Activated naive CD4-positive, alpha-beta T cell treated with Interleukin-2 at 50 U/mL for 16 hours (primary cell): ENCODE measurements around the gene ZMYM2.
"Not testable (repeated sequence)": the region's sequence is repeated elsewhere in the genome, so short reads cannot be mapped to it uniquely, and the experiment has no call there.

ENCODE experiments used
- DNase-seq: peaks from one replicate; pipeline ENCODE4 v3.0.0-alpha.2; 2020

The ZMYM2 gene

DNA sequence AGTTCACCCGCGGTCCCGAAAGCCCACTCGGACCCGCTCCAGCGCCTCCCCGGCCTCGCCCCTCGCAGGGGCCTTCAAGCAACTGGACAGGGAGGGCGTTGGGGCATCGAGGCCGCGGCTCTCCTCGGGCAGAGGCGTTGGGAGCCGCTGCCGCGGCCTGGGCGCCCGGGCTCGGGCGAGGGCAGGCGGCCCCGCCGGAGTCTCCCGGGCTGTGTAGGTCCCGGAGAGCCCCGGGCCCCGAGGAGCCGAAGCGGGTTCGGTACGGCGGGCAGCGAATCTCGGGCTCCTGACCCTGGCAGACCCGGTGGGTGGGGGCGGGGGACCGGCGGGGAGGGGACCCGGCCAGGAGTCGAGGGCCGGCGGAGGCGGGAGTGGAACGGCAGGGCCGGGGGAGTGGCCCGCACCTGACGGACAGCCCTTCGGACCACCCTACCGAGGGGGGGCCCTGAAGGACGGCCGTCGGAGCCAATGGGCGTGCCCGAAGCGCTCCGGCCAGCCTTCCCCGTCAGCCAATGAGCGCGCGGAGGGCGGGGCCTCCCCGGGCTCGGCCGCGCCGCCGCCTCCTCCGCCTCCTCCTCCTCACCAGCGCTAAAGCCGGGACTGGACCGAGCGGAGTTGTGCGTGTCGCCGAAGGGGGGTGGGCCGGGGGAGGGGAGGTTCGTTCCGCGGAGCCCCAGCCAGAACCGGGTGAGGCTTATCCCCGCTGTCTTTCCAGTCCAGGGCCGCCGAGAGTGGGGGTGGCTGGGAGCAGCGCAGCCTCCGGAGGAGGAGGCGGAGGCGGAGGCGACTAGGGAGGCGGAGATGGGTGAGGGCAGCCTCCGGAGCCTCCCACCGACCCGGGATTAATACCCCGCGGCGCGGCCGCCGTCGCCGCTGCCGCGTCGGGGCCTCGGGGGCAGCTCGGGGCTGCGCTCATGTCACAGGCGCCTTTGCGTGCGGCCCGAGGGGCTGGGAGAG, at the start of gene ZMYM2:
Gene ZMYM2, plus strand, starts transcription at position 573 of the 957 bp plus-strand sequence. CDS start 34,346 bp downstream, outside the sequence.
- peak; percentile 98 for DNase-seq

GRCh38 chr13:19910336-19911072, 48.0 kb upstream of the ZMYM2 start:
- no peak for DNase-seq

DNA sequence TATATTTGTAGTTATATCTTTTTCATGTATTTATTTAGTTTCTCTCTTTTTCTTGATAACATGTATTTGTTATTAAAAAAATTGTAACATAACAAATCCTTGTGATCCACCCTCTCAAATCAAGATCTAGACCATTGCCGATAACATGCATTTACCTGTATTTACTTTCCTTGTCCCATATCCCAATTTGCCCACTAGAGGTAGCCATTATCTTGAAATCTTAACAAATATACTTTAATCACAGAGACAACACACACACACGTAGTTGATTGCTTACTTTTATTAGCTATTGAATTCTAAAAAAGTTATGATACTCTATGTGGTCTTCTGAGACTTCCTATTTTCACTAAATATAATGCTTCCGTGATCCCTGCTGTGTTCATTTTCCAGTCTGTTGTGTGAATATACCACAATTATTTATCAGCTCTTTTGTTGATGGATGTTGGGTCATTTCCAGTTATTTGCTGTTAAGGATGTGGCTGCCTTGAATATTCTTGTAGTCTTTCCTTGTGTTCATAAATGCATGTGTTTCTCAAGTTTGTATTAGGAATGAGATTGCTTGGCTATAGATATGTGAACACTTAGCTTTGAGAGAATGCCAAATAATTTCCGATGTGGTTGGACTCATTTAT, 31.3 kb upstream of the ZMYM2 start:
- DNase-seq = no peak

DNA sequence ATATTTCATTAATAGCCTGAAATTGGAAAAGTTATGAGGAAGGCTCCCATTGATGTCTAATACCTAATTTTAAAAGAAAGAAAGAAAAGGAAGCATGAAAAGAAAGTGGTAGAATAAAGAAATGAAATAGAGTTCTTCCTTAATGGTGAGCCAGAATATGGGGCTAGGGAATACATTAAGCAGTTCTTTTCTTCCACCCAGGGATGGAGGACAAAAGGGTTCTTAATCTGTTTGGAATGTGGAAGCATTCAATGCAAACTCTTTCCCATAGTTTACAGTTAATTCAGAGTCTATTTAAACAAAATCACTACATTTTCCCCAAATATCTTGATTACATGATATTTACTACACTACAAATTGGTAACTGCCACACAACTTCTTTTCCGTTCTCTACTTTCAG, 18.4 kb upstream of the ZMYM2 start:
- no peak for DNase-seq

- DNase-seq = no peak
Measured at GRCh38 chr13:19950374-19950773, 8.2 kb upstream of the ZMYM2 start.

DNA sequence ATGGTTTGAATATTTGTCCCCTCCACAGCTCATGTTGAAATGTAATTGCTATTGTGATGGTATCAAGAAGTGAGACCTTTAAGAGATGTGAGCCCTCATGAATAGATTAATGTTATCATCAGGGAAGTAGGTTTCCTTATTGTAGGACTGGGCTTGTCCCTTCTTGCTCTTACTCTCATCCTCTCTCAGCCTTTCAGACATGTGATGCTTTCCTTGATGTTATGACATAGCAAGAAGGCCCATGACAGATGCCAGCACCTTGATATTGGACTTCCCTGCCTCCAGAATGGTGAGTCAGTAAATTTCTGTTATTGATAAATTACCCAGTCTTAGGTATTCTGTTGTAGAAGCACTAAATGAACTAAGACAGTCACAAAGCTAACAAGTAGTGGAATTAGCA, 5.7 kb upstream of the ZMYM2 start:
- no peak for DNase-seq

DNA sequence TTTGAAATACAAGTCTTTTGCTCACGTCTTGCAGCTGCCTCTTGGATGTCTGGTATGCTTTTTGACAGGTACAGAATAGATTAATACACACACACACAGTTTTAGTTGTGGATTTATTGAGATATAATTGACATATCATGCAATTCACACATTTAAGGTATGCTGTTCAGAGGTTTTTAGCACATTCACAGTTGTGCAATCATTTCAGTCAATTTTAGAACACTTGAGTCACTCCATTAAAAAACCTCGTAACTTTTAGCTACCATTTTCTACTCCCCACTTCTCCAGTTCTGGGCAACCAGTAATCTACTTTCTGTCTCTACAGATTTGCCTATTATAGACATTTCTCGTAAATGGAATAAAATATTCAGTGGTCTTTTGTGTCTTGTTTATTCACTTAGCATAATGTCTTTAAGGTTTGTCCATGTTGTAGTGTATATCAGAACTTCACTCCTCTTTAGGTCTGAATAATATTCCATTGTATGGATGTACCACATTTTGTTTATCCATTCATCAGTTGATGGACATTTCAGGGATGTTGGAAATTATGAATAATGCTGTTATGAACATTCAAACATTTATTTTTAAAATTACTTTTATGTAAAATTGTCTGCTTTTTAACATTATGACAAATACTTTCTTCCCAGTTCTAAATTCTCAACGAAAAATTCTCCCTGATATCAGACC, 2.5 kb upstream of the ZMYM2 start:
- DNase-seq = no peak

DNA sequence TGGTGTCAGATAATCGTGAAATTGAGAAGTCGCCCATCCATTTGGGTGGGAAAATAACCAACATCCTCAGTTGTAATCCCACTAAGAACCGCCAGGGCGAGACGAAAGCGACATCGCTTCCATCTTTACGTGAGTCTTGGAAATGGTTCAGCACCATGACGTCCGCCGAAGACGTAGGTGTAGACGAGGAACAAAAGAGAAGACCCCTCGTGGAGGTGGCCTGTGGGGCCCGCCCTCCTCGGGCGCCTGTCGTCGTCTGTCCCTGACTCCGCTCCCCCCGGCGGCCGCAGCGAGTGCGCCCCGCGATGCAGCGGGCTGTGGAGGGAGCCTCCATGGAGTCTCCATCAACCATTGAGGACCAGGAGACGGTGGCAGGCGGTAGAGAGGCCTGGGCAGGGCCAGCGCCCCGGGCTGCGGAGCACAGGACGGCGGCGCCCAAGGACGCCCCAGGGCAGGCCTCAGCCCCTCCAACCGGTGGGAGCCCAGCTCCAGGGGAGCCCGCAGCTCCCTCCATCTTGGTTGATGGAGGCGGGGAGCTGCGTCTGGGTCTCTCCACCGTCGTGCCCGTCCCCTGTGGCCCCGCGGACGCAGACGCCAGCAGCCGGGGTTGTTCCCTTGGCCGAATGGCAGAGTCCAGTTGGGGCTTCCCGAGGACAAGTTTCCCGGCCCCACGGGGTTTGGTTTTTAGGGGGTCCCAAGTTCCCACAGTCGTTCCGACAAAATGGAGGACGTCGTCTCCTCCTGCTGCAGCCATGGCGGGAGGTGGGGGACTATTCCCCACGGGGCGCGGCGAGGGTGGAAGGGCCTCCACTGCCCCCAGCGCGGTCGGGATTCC, 990 bp upstream of the ZMYM2 start:
- peak; percentile 83 for DNase-seq

DNA sequence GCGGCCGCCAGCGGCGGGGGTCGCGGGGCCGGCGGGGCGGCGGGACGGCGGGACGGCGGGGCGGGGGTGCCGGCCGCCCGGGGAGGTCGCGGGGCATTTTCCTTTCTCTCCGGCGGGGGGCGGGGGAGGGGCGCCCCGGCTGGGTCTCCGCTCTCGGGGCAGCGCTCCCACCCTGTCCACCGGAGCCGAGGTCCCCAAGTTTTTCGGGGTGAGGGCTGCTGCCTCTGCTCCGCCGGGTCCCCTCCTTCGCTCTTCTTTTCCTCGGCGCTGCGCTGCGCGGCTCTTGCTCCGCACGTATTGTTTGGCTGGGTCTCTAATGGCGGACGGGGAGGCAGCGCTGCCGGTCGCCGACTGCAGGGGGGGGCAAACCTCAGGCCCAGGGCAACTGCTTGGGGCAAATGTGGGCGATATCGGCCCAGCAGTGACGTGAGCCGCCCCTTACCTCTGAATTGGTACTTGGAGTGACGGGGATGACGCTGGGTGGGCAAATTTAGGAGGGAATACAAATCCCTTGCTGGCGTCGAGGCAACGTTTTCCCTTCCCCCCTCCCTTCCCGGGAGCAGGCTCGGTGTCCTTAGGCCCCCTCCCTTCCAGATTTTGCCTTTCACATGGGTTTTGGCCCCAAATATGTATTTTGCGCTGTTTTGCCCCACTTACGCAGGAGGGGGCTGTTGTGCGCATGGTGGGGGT, 759 bp downstream of the ZMYM2 start:
- peak; percentile 76 for DNase-seq

- DNase-seq = peak; percentile 89
Measured at GRCh38 chr13:19959831-19960652, 1.5 kb downstream of the ZMYM2 start.

- no peak for DNase-seq
Measured at GRCh38 chr13:19960653-19960976, 2.1 kb downstream of the ZMYM2 start.

- no peak for DNase-seq
Measured at GRCh38 chr13:19961489-19961888, 3.0 kb downstream of the ZMYM2 start.

DNA sequence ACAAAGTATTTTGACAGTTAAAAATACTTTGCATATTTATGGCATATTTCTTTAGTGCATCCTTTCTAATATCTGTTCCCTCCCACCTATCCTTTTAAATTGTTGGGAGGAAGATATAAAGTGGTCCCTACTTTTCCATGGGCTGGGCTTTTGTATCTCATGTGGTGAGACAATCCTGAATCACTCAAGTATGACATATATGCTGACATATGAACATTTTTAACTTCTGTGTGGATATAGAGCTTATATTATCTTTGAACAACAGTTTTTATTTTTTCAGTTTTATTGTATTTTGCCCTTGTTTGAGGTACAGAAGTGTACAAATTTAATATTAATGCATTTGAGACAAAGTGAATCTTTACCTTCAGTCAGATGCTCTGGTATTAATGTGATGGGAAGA, 3.4 kb downstream of the ZMYM2 start:
- DNase-seq = no peak

GRCh38 chr13:19962894-19963293, 4.4 kb downstream of the ZMYM2 start:
- no peak for DNase-seq

DNA sequence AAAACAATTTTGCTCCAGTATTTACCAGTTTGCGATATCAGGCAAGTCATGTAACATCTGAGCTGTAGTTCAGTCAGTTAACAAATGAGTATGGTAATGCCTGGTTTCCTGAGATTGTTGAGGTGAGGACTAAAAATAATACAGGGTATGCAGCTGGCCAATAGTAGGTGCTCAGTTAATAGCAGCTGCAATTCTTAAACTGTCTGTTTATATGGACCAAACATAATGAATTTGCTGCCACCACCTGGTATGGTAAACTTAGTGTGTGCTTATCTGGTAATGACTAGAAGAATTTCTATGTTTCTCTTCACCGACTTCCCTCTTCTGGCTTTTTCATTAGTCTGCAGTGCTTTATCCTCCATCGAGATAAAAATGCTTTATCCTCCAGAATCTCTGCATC, 9.1 kb downstream of the ZMYM2 start:
- DNase-seq = no peak

DNA sequence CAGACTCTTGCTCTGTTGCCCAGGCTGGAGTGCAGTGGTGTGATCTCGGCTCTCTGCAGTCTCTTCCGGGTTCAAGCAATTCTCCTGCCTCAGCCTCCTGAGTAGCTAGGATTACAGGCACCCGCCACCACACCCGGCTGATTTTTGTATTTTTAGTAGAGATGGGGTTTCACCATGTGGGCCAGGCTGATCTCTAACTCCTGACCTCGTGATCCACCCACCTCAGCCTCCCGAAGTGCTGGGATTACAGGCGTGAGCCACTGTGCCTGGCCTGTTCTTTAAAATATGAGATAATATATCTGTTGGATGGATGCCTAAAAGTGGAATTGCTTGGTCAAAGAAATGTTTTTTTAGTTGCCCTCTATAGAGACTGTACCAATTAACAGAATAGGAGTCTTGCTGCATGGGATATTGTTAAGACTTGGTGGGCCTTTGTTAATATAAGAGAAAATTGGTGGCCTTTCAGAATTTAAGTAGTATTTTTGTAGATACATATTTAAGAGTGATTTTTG, 16.0 kb downstream of the ZMYM2 start:
- not testable (repeated sequence) for DNase-seq

DNA sequence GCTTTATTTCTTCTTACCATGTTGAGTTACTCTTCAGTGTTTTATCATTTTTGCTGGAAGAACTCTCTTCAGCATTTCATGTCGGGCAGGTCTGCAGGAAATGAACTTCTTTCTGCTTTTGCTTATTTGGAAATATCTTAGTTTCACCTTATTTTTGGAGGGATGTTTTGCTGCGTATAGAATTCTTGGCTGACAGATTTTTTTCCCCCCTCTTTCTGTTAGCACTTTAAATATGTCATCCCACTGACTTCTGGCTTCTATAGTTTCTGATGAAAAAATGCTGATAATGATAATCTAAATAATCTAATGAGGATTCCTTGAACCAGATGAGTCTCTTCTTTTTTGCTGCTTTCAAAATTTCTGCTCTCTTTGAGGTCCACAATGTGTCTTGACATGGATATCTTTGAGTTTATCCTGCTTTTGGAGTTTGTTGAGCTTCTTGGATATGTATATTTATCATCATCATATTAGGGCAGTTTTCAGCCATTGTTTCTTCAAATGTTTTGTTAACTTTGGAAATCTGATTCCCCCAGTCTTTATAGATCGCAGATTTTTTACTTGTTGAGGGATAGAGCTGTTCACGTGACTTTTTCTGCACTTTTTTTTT, 20.4 kb downstream of the ZMYM2 start:
- DNase-seq = no peak

GRCh38 chr13:19981685-19982238, 23.2 kb downstream of the ZMYM2 start:
- no peak for DNase-seq

- DNase-seq = no peak
Measured at GRCh38 chr13:19982447-19983043, 24.0 kb downstream of the ZMYM2 start.
